Measurements from ENCODE around the gene TRAF7.

Gene TRAF7

GRCh38 chr16:2206780-2207433, 51.3 kb downstream of the TRAF7 start:
- no peak overlapping the region for H2AK5ac ChIP-seq (ENCODE audit: low read length)
- no CpG with 5 or more reads among the region's 23 CpGs for WGBS (ENCODE audit: extremely low coverage, insufficient coverage, insufficient read length)

GRCh38 chr16:2207872-2208271, 52.3 kb downstream of the TRAF7 start:
- H2AFZ ChIP-seq (ENCODE audit: insufficient read depth, low read length, poor library complexity): no peak overlapping the region
- H3K9ac ChIP-seq (ENCODE audit: low read length): no peak overlapping the region
- no peak overlapping the region for H4K12ac ChIP-seq (ENCODE audit: low read depth, low read length)
- H2AK5ac ChIP-seq (ENCODE audit: low read length): no peak overlapping the region
- no peak overlapping the region for H3K18ac ChIP-seq (ENCODE audit: low read length)
- H2BK12ac ChIP-seq (ENCODE audit: low read length): no peak overlapping the region
- no peaks in the 10 kb centered on the region for H3K27me3 ChIP-seq (ENCODE audit: insufficient read depth, low read length)
- no peak overlapping the region for H3K4me3 ChIP-seq (ENCODE audit: low read depth, low read length)
- H3K79me2 ChIP-seq (ENCODE audit: control insufficient read depth, insufficient read depth, low read length, poor library complexity): peaks cover 8% of the 10 kb centered on the region
- H3K14ac ChIP-seq (ENCODE audit: low read length): no peak overlapping the region
- H4K8ac ChIP-seq (ENCODE audit: low read depth, low read length): no peak overlapping the region
- peaks cover 15% of the 10 kb centered on the region for H3K79me1 ChIP-seq (ENCODE audit: low read length)
- H3K36me3 ChIP-seq (ENCODE audit: control insufficient read depth in 1 of 2, insufficient read depth in 2 of 2, low read length in 2 of 2): peaks cover 47% of the 10 kb centered on the region in 2 experiments
- DNase-seq: no peak
- H3K4ac ChIP-seq (ENCODE audit: low read depth, low read length): no peak overlapping the region
- H4K91ac ChIP-seq (ENCODE audit: low read depth, low read length): no peak overlapping the region
- H3K4me1 ChIP-seq (ENCODE audit: control insufficient read depth in 1 of 2, insufficient read depth in 2 of 2, low read length in 2 of 2): peaks cover 30 to 34% of the 10 kb centered on the region in 2 experiments
- no peak overlapping the region for H2BK120ac ChIP-seq (ENCODE audit: insufficient read depth, low read length, poor library complexity)
- no peak overlapping the region for H3K27ac ChIP-seq (ENCODE audit: low read depth, low read length)
- no peak overlapping the region for H3K4me2 ChIP-seq (ENCODE audit: low read length)
- no peak overlapping the region for H3K23ac ChIP-seq (ENCODE audit: low read length)
- WGBS (ENCODE audit: extremely low coverage, insufficient coverage, insufficient read length): no CpG with 5 or more reads among the region's 9 CpGs
- H3K9me3 ChIP-seq (ENCODE audit: insufficient read depth, low read depth, low read length): no peaks in the 10 kb centered on the region
- no peak overlapping the region for H2BK5ac ChIP-seq (ENCODE audit: low read depth, low read length, poor library complexity)

More at GRCh38 chr16:2206780-2207433, 51.3 kb downstream of the TRAF7 start:
- DNase-seq: no peak
- H4K8ac ChIP-seq (ENCODE audit: low read depth, low read length): no peak overlapping the region
- H3K9me3 ChIP-seq (ENCODE audit: insufficient read depth, low read depth, low read length): no peaks in the 10 kb centered on the region
- no peak overlapping the region for H3K4me3 ChIP-seq (ENCODE audit: low read depth, low read length)
- H2BK120ac ChIP-seq (ENCODE audit: insufficient read depth, low read length, poor library complexity): no peak overlapping the region
- H3K79me2 ChIP-seq (ENCODE audit: control insufficient read depth, insufficient read depth, low read length, poor library complexity): peaks cover 8% of the 10 kb centered on the region
- H3K4ac ChIP-seq (ENCODE audit: low read depth, low read length): no peak overlapping the region
- H2BK12ac ChIP-seq (ENCODE audit: low read length): no peak overlapping the region
- H3K27ac ChIP-seq (ENCODE audit: low read depth, low read length): no peak overlapping the region
- no peak overlapping the region for H3K4me2 ChIP-seq (ENCODE audit: low read length)
- no peak overlapping the region for H2AFZ ChIP-seq (ENCODE audit: insufficient read depth, low read length, poor library complexity)
- peaks cover 15% of the 10 kb centered on the region for H3K79me1 ChIP-seq (ENCODE audit: low read length)
- H3K23ac ChIP-seq (ENCODE audit: low read length): no peak overlapping the region
- no peak overlapping the region for H2BK5ac ChIP-seq (ENCODE audit: low read depth, low read length, poor library complexity)
- H4K91ac ChIP-seq (ENCODE audit: low read depth, low read length): no peak overlapping the region
- H3K18ac ChIP-seq (ENCODE audit: low read length): no peak overlapping the region
- H3K36me3 ChIP-seq (ENCODE audit: control insufficient read depth in 1 of 2, insufficient read depth in 2 of 2, low read length in 2 of 2): peaks cover 38% of the 10 kb centered on the region in 2 experiments
- H4K12ac ChIP-seq (ENCODE audit: low read depth, low read length): no peak overlapping the region
- peaks cover 20 to 27% of the 10 kb centered on the region in 2 experiments for H3K4me1 ChIP-seq (ENCODE audit: control insufficient read depth in 1 of 2, insufficient read depth in 2 of 2, low read length in 2 of 2)
- no peaks in the 10 kb centered on the region for H3K27me3 ChIP-seq (ENCODE audit: insufficient read depth, low read length)
- no peak overlapping the region for H3K14ac ChIP-seq (ENCODE audit: low read length)
- H3K9ac ChIP-seq (ENCODE audit: low read length): no peak overlapping the region

GRCh38 chr16:2208308-2208707, 52.7 kb downstream of the TRAF7 start:
- Histone ChIP-seq H4K91ac (ENCODE audit: low read depth, low read length) (no peak overlapping the region), H2BK12ac (ENCODE audit: low read length) (no peak overlapping the region), H2BK120ac (ENCODE audit: insufficient read depth, low read length, poor library complexity) (no peak overlapping the region), H3K36me3 (ENCODE audit: control insufficient read depth in 1 of 2, insufficient read depth in 2 of 2, low read length in 2 of 2) (peaks cover 49 to 50% of the 10 kb centered on the region in 2 experiments), H2AFZ (ENCODE audit: insufficient read depth, low read length, poor library complexity) (no peak overlapping the region), H4K8ac (ENCODE audit: low read depth, low read length) (no peak overlapping the region), H3K4me1 (ENCODE audit: control insufficient read depth in 1 of 2, insufficient read depth in 2 of 2, low read length in 2 of 2) (peaks cover 34 to 38% of the 10 kb centered on the region in 2 experiments), H3K27ac (ENCODE audit: low read depth, low read length) (no peak overlapping the region), H3K23ac (ENCODE audit: low read length) (no peak overlapping the region), H3K79me1 (ENCODE audit: low read length) (peaks cover 15% of the 10 kb centered on the region), H3K4me3 (ENCODE audit: low read depth, low read length) (no peak overlapping the region), H3K79me2 (ENCODE audit: control insufficient read depth, insufficient read depth, low read length, poor library complexity) (peaks cover 9% of the 10 kb centered on the region), H3K14ac (ENCODE audit: low read length) (no peak overlapping the region), H2BK5ac (ENCODE audit: low read depth, low read length, poor library complexity) (no peak overlapping the region), H3K9ac (ENCODE audit: low read length) (no peak overlapping the region), H3K27me3 (ENCODE audit: insufficient read depth, low read length) (no peaks in the 10 kb centered on the region), H3K9me3 (ENCODE audit: insufficient read depth, low read depth, low read length) (no peaks in the 10 kb centered on the region), H3K4ac (ENCODE audit: low read depth, low read length) (no peak overlapping the region), H4K12ac (ENCODE audit: low read depth, low read length) (no peak overlapping the region), H3K18ac (ENCODE audit: low read length) (no peak overlapping the region), H3K4me2 (ENCODE audit: low read length) (no peak overlapping the region), H2AK5ac (ENCODE audit: low read length) (no peak overlapping the region)
- no peak for DNase-seq
- WGBS (ENCODE audit: extremely low coverage, insufficient coverage, insufficient read length): no CpG with 5 or more reads among the region's 23 CpGs

GRCh38 chr16:2208772-2209171, 53.2 kb downstream of the TRAF7 start:
- no peak overlapping the region for H2BK5ac ChIP-seq (ENCODE audit: low read depth, low read length, poor library complexity)
- H3K4ac ChIP-seq (ENCODE audit: low read depth, low read length): no peak overlapping the region
- H4K8ac ChIP-seq (ENCODE audit: low read depth, low read length): no peak overlapping the region
- H2AK5ac ChIP-seq (ENCODE audit: low read length): no peak overlapping the region
- no peak overlapping the region for H3K23ac ChIP-seq (ENCODE audit: low read length)
- no peak overlapping the region for H3K4me3 ChIP-seq (ENCODE audit: low read depth, low read length)
- H3K14ac ChIP-seq (ENCODE audit: low read length): no peak overlapping the region
- peaks cover 49 to 50% of the 10 kb centered on the region in 2 experiments for H3K36me3 ChIP-seq (ENCODE audit: control insufficient read depth in 1 of 2, insufficient read depth in 2 of 2, low read length in 2 of 2)
- no CpG with 5 or more reads among the region's 9 CpGs for WGBS (ENCODE audit: extremely low coverage, insufficient coverage, insufficient read length)
- peaks cover 35 to 39% of the 10 kb centered on the region in 2 experiments for H3K4me1 ChIP-seq (ENCODE audit: control insufficient read depth in 1 of 2, insufficient read depth in 2 of 2, low read length in 2 of 2)
- H3K27me3 ChIP-seq (ENCODE audit: insufficient read depth, low read length): no peaks in the 10 kb centered on the region
- no peak overlapping the region for H2AFZ ChIP-seq (ENCODE audit: insufficient read depth, low read length, poor library complexity)
- H3K79me1 ChIP-seq (ENCODE audit: low read length): peaks cover 15% of the 10 kb centered on the region
- peaks cover 10% of the 10 kb centered on the region for H3K79me2 ChIP-seq (ENCODE audit: control insufficient read depth, insufficient read depth, low read length, poor library complexity)
- H4K12ac ChIP-seq (ENCODE audit: low read depth, low read length): no peak overlapping the region
- H3K27ac ChIP-seq (ENCODE audit: low read depth, low read length): no peak overlapping the region
- no peak overlapping the region for H3K4me2 ChIP-seq (ENCODE audit: low read length)
- H3K9me3 ChIP-seq (ENCODE audit: insufficient read depth, low read depth, low read length): no peaks in the 10 kb centered on the region
- no peak overlapping the region for H2BK12ac ChIP-seq (ENCODE audit: low read length)
- DNase-seq: no peak
- no peak overlapping the region for H3K18ac ChIP-seq (ENCODE audit: low read length)
- no peak overlapping the region for H4K91ac ChIP-seq (ENCODE audit: low read depth, low read length)
- no peak overlapping the region for H3K9ac ChIP-seq (ENCODE audit: low read length)
- no peak overlapping the region for H2BK120ac ChIP-seq (ENCODE audit: insufficient read depth, low read length, poor library complexity)
